SIG-M5 treated with dmso at 0.1 percent for 504 hours (cell line): ENCODE results near the gene MYO18B.
"Not testable (repeated sequence)": the region's sequence is repeated elsewhere in the genome, so short reads cannot be mapped to it uniquely, and the experiment has no call there.

ENCODE experiments used
- DNase-seq: peaks from one replicate; lab custom pipeline; 2025; ENCODE audit not compliant: unreplicated experiment; lab: John Stamatoyannopoulos, UW

Gene MYO18B, protein sequence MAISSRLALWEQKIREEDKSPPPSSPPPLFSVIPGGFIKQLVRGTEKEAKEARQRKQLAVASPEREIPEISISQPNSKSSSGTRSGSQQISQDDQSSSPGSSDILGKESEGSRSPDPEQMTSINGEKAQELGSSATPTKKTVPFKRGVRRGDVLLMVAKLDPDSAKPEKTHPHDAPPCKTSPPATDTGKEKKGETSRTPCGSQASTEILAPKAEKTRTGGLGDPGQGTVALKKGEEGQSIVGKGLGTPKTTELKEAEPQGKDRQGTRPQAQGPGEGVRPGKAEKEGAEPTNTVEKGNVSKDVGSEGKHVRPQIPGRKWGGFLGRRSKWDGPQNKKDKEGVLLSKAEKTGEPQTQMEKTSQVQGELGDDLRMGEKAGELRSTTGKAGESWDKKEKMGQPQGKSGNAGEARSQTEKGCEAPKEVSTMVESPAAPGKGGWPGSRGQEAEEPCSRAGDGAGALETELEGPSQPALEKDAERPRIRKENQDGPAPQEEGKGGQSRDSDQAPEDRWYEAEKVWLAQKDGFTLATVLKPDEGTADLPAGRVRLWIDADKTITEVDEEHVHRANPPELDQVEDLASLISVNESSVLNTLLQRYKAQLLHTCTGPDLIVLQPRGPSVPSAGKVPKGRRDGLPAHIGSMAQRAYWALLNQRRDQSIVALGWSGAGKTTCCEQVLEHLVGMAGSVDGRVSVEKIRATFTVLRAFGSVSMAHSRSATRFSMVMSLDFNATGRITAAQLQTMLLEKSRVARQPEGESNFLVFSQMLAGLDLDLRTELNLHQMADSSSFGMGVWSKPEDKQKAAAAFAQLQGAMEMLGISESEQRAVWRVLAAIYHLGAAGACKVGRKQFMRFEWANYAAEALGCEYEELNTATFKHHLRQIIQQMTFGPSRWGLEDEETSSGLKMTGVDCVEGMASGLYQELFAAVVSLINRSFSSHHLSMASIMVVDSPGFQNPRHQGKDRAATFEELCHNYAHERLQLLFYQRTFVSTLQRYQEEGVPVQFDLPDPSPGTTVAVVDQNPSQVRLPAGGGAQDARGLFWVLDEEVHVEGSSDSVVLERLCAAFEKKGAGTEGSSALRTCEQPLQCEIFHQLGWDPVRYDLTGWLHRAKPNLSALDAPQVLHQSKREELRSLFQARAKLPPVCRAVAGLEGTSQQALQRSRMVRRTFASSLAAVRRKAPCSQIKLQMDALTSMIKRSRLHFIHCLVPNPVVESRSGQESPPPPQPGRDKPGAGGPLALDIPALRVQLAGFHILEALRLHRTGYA (N-terminal part only)

DNA sequence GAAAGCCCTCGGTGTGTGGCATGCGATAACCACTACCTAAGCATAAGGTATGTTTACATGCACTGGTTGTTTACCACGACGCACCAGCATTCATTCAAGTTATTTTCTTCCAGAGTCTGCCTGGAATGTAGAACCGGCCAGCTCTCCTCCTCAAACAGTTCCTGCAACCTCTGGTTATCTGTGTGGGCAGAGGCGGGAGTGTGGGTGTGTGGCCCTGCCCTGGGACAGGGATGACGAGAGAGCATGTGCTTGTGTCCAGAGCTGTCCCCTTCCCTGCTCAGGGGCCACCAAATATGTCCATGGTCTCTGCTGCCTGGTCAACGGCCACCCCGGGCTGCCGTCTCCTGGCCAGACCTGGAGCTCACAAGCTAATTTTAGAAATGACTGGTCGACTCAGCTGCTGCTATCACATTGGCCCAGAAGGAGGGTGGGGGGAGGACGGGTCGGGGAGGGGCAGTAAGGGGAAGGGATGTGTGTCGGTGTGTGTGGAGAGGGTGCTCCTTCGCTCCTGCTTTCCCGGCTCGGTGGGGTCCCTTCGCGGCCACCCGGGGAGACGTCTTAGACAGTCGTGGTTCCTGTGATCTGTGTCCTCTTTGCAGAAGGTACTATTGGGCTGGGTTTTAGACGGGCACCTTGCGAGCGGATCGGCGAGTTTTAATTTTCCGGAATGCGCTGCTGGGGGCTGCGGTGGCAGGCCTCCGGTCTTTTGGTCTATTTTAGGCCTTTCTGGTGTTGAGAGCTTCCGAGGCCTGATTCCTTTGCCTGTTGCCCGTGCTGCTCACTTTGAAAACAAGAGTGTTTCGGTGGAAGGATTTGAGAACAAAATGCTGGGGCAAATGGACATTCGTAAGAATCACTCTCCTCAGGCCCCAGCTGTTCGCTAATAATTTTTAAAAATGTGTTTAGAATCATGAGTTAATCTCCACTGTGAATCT lies at the start of gene MYO18B:
TSS of gene MYO18B (plus strand) at position 497 of the 935 bp plus-strand sequence. CDS start 18,905 bp downstream, outside the sequence.
- no peak for DNase-seq

DNA sequence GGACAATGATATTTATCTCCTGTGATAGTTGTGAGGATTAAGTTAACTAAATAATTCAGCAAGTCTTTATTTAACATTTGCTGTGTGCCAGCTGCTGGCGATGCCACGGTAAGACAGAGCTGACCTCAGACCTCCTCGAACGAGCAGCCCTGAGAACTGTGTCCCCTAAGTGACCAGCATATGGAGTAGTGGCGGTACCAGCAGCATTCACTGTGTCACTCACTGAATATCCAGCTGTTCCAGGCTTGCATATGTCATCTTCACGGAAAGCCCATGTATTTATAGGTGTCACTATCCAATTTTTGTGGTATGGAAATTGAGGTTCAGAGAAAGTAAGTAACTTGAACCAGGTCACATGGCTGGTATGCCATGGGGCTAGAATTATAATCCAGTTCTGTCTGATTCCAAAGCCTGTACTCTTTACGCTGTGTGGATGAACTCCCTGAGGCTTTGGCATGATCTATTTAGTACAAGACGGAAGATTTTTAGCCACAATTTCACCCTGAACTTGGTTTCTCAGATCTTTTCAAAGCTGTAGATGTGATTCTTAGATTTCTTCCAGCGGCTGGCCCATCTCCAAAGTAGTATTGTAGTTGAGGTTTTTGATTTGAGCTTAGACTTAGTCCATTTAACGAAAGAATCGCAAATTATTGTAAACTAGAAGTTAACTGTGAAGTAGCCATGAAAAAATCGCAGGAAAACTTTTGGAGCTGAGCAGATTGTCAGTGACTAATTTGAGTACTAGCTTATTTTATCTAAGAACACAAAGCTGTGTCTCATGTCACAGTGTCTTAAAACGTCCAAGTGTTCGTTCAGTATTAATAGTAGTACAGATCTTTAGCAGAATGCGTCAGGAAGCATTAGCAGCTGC lies 49.4 kb upstream of the MYO18B start:
- DNase-seq: no peak

DNA sequence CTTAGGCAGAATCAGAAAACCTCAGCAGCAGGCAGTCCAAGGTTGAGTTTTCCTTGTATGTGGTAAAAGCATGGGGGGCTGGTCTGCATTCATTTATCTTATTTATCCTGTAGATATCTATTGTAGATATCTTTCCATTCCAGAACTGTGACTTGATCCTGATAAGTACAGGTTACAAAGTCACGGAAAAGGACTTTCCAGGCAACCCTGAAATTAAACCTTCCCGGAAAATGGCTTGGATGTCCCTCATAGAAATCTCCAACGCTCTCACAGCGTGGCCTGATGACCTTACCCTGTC lies 48.8 kb upstream of the MYO18B start:
- DNase-seq: no peak

DNA sequence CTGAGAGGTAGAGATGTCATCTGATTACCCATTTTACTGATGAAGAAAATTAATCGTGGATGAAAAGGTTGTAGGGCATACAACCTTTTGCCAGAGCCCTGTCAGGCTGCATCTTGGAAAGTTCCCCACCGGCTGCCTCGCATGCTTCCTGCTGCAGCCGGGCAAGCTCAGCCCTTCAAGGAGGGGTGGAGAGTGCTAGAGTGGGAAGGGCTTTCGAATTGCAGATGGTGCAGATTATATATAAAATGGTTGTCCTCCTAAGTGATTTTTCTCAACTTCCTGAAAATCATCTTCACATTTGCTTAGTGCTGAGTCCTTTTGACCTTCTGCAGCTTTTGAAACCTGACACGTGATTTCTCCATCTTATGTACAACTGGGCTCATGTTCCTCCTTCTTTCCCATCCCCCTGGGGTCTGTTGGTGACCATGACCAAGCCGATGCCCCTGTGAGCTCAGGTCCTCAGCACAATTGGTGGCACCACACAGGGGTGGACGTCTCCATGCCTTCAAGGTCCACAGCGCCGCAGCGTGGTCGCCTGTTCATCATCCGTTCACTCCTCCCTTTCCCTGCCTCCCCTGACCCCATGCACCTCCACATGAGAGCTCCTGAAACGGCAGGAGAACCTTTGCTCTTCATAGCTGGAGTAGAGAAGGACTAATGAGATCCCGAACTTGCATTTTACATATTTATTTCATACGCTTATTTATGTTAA lies 47.6 kb upstream of the MYO18B start:
- DNase-seq: no peak

DNA sequence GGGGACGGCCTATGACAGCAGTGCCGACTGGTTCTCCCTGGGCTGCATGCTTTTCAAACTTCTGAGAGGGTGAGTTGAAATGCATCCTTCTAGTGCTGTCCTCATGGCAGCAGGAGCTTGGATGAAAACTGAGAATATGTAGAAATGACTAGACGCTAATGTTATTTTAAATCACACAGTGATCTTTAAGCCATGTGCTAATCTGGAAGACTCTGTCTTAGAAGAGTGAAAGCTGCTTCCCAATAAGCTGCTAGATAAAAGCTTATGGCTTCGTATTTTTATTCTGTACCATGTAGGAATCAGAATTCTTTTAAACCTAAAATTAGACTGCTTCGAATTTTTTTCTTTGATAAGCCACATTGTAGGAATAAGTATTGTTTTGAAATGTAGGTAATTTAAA lies 46.8 kb upstream of the MYO18B start:
- DNase-seq: no peak

DNA sequence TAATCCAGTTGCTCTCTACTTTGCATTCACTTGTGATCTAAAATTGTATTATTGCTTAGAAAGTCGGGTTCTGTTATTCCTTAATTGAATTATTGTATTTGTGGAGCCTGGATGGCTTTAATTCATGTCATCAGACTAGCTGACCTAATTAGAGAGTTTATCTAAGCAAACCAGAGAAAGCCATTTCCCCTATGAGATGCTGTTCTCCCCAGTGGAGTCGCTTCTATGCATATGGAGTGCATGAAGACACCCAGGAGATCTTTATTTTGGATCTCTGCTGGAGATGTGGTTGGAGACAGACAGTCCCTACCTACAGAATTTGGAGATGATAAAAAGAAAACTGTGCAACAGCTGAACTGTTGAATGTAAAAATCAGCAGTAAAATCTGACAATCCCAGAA lies 45.2 kb upstream of the MYO18B start:
- no peak for DNase-seq

DNA sequence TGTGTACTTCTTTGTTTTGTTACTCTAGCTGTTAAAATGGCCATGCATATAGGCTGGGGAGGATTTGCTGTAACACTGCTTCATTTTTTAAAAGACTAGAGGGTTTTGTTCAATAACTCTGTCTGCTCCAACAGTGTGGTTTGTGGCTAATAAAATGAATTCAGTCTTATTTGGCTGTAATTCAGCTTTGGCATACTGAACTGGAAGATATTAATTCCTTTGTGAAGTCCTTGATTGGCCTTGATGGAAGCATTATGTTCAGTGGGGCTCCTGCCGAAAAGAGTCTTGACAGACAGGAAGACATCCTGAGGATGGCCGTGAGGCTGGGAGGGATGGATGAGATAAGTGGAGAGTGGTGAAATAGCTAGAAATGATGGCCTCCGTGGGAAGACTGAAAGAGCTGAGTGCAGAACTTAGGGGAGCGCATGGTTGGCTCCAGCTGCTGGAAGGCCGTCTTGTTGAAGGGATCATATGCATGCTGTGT lies 44.8 kb upstream of the MYO18B start:
- DNase-seq: no peak

DNA sequence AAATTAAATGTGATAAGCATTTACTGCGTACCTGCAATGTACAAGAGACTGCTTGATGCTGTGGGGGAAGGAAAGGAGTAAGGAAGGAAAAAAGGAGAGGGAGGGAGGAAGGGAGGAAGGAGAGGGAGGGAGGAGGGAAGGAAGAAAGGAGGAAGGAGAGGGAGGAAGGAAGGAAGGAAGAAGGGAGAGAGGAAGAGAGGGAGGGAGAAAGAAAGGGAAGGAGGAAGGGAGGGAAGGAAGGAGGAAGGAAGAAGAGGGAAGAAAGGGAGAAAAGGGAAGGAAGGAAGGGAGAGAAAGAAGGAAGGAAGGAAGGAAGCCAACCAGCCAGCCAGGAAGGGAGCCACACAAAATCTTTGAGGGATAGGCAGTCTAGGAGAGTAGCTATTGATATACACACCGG lies 44.0 kb upstream of the MYO18B start:
- no peak for DNase-seq

DNA sequence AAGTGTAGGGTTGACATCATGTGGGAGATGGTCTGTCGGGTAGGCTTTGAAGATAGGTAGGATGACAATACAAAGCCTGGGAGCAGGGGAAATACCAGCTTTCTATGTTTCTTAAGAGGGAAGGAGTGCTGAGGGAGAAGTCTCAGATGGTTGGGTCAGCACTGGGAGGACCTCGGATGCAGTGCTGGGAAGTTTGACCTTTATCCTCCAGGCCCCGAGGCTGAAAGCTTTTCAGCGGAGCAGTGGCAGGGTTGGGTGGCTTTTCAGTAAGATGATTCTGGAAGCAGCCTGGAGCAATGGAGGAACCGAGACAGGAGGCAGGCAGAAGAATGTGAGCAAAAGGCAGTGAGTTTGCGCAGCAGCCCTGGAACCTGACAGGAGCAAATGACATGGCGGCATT lies 43.5 kb upstream of the MYO18B start:
- no peak for DNase-seq

DNA sequence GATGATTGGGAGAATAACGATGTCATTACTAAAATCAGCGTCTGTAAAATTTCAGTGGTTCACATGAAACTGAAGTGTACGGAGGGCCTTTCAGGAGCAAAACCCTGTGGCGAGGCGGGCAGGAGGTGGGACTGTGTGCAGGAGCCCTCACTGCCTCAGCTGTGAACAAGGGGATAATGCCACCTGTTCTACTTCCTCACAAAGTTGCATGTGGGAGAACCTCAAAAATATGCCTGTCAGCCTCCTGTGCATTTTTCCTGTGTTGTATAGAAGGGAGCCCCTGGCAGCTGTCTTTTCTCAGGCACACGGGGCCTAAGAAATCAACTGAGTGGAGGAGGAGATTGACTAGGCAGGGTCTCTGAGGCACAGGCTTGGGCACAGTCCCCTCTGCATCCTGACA lies 43.0 kb upstream of the MYO18B start:
- no peak for DNase-seq

DNA sequence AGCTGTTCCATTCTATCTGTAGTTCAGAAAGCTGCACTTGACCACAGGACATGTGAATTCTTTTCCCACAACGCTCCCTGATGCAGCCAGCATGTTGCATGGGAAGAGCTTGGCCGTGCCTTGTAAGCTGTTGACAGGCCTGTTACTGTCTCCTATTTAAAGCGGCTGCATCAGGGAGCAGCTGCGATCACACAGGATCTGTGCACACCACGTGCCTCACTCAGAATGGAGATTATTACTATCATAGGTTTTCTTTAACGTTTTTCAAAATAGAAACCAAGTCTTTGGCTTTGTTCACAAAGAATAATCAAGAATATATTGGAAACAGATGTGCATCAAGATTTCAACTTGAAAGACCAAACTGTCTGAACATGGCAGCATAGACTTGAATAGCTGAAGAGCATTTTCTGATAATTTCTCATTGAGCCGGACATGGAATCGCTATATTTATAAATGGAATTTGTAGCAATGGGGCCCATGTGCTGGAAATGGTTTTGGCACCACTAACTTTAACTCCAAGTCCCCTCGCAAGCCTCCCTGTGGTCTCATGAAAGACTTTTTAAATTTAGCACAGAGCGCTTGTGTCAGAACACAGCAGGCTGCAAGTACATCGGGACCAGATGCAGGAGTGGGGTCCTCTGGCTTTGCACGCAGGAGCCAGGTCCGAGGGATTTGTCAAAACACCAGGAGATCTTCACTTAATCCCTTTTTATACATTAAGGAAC lies 40.8 kb upstream of the MYO18B start:
- DNase-seq: no peak

DNA sequence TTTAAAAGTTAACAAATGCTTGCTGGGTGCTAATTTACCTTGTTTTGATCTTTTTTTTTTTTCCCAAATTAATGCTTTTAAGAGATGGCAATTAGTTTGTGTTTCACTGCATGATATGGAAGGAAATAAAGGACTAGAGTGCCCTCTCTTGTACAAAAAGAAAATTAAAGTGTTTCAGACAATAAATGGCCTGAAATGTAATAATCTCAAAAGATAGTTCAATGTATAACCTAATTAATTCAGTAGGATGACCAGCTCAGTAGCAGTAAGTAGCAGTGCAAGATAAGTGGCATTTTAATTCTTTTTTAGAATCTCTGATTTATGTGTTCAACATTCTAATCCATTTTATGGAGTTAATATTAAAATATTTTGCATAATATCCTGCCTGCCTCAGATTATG lies 39.9 kb upstream of the MYO18B start:
- DNase-seq: peak; percentile 28

DNA sequence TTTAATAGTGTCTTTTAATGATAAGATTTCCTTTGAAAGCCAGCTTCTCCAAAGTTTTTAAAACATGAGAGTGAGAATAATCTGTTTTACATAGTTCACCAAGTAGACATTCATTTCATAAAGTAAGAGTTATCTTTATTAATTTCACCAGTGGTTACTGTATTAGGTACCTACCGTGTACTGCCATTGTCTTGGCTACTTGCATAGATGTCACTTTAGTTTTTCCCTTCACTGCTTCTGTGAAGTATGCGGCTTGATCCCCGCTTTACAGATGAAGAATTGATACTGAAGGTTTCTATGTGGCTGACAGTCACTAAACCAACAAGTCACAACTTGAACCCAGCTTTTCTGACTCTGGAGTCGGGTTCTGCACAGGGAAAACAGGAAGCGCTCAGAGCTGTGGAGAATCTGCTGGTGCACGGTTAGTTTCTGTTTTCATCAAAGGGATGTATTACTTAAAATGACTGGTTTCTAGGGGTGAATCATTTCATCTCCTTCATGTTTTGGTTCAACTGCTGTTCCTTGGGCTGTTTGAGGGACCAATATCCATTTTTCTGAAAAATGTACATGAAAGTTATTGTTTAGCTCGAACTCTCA lies 39.3 kb upstream of the MYO18B start:
- no peak for DNase-seq

DNA sequence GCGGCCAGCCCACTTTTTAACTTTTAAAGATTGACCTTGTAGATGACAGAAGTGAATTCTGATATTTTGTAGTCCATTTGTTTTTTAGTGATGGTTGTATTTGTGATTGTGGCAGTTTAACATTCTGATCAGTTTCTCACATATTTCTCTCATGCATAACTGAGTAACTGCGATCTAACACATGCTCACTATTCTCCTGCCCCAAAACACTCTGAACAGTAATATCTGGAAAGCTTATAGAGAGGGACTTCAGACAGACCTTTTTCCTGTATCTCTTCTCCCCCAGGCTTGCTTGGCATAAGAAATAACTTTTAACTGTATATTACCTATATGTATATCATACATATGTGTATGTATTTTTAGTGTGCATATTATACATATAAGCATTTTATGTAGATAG lies 37.3 kb upstream of the MYO18B start:
- DNase-seq: no peak

DNA sequence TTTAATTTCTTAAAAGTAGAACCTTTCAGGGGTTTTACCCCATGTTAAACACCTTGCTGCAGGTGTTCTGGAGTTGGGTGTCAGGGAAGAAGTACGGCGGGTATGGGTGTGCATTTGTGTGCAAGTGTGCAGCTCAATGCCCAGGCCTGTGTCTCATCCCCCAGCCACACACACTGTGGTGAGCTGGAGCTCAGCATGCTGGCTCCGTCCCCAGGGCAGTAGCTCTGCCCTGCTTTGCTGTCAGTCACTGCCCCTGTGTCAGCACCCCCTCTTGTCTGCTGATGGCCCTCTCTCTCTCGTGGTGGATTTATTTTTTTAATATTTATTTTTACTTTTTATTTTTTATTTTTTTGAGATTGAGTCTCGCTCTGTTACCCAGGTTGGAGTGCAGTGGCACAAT lies 35.8 kb upstream of the MYO18B start:
- no peak for DNase-seq

DNA sequence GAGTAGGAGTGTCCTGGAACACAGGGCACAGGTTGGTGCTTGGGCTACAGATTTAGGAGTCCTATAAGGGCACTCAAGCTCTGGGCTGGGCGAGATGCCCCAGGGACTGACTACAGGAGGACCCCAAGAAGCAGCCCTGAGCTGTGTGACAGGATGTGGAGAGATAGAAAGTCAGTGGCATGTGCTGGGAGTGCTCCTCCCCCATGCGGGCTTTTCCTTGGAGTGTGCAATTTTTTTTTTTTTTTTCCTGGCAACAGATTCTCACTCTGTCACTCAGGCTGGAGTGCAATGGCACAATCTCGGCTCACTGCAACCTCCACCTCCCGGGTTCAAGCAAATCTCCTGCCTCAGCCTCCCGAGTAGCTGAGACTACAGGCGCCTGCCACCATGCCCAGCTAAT lies 33.6 kb upstream of the MYO18B start:
- not testable (repeated sequence) for DNase-seq

DNA sequence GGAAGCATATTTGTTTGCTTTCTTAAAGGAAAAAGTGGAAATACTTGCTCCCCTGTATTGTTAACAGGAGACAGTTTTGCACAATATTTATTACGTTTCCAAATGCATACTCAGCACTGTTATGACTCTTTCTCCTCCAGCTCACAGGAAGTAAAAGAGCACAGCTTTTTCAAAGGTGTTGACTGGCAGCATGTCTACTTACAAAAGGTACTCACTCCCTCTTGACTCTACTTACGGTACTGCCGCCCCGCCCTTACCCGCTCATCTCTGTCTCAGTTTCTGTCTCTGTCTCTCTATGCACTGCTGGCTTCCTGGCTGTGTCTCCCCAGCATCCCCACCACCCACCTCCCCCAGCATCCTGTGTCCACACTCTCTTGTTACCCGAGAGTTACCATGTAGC lies 32.2 kb upstream of the MYO18B start:
- DNase-seq: no peak

DNA sequence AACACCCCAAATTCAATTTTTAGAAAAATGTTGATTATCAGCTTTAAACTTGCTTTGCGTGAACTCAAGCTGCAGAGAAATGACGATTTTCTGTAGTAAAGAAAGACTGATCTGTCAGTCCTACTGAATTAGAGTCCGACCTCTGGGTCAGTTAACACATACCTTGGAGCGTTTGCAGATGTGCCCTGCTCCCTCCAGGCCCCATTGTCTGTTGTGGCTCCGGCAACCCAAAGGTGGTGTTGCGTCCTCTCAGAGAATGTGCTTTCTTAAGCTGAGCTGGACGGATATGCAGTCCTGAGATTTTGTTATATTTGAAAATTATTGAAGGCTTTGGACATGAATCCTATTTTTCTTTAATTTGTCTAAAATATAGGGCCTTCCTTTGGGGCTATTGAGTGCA lies 31.5 kb upstream of the MYO18B start:
- no peak for DNase-seq
